Frontal cortex (tissue), 4 donors: Measurements from ENCODE around the gene KCND3. TPM values are rescaled to one million over a fixed set of nuclear protein-coding genes. Genes with fewer than 3 reads are reported as not detected.

Source experiments
- DNase-seq, 2 donors: peaks; one replicate each; pipeline ENCODE4 v3.0.0; 2012; ENCODE audit warnings: low spot score in 2 of 2
- FAIRE-seq: peaks from 2 replicates; lab custom pipeline; 2012; peaks lifted over from hg19 to GRCh38; lab: Jason Lieb, UNC
- small RNA-seq: library from RNA; depleted of rRNA; stranded (forward); fragments of <200 nt; gene quantifications from one replicate; pipeline ENCODE3, GENCODE V24; 2014
- total RNA-seq: library from RNA; depleted of rRNA; stranded (reverse); fragments of >200 nt; gene quantifications from one replicate; pipeline ENCODE4 v1.2.3, GENCODE V29; 2014
- donor health status: control.
- donor health status: control.
- donor health status: control.

KCND3 gene
- total RNA-seq, 1 donor from 2014 or later, result 10.6 TPM

DNA sequence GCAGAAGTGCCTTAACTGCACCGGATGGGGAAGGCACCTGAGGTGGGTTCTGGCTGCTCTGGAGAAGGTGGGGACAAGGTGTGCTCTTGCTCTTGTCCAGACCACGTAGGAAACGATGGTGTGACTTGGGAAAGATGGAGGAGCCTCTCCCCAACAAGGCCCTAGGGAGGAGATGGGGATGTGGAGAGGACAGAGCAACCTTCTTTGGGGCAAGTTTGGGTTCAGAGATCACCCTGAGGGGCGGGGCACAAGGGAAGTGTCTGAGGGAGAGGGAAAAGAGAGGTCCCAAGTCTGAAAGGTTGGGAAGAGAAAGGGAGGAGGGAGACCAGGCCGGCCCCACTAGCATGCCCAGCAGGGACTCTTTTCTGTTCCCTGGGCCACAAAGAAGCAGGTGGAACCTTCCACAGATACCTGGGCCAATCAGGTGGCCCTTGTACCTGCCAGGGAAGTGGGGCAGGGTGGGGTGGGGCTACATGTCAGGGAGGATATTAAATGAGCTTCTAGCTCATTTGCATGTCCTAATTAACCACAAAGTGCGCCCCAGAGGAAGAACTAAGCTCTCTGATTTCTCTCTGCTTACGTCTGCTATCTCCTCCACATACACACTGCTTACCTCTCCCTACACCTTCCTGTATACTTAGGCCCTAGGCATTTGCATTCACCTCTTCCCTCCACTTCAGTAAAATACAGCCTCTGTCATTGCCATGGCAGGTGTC, 266.2 kb downstream of the KCND3 start:
- no peak for FAIRE-seq
- no peak for DNase-seq

GRCh38 chr1:111720977-111721786, 268.3 kb downstream of the KCND3 start:
- DNase-seq (no peak), FAIRE-seq (no peak)

Small RNA genes within 50 kb of the gene (small RNA-seq; reads per million reads assigned to genes)
- 0.08 reads per million for gene INKA2

Other genes starting within 250 kb of the KCND3 start
- 26.1 TPM for gene DDX20, start 233.8 kb downstream of the KCND3 start, total RNA-seq